Measurements from ENCODE around the gene TM4SF4. TPM values are rescaled to one million over a fixed set of nuclear protein-coding genes. Genes with fewer than 3 reads are reported as not detected.

TM4SF4 gene
- polyA plus RNA-seq, 3 donors = 0.08 TPM; not detected in 2

DNA sequence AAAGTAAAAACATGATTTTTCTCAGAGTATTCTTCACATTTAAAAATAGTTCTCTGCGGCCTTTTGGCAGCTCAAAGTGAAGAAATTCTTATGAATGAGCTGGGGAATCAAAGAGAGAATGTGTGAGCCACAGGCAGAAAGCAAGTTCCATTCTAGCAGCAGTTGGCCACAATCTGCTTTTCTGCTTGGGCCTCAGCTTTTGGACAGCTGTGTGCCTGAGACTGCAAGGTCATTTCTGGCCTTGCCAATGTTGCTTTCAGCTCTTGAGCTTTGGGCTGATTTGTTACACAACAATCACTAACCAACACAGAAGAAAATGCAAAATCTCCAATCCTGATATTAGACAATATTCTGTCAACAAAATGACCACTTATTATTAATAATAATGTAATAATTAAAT is 14.4 kb upstream of the TM4SF4 start:
- no CpG with 5 or more reads among the region's 1 CpG for WGBS (ENCODE audit: insufficient coverage)
- Histone ChIP-seq H3K79me2 (ENCODE audit: insufficient read depth, low read length) (no peaks in the 10 kb centered on the region), H3K4me3 (replicated peaks in 1 of 3; ENCODE audit: low read depth in 2 of 3, low read length in 3 of 3) (no peak overlapping the region), H3K27ac (ENCODE audit: low read depth in 1 of 2, low read length in 2 of 2) (no peak overlapping the region), H2AFZ (ENCODE audit: insufficient read depth, low read depth, low read length, poor library complexity, severe bottlenecking) (no peak overlapping the region), H4K20me1 (ENCODE audit: insufficient read depth, low read length) (no peaks in the 10 kb centered on the region), H3K9ac (ENCODE audit: insufficient read depth, low read length, poor library complexity, severe bottlenecking) (no peak overlapping the region), H3K9me3 (replicated peaks in 1 of 2; ENCODE audit: control insufficient read depth in 1 of 2, insufficient read depth in 1 of 2, low read length in 2 of 2) (peaks cover 0 to 6% of the 10 kb centered on the region in 2 donors), H3K27me3 (ENCODE audit: control insufficient read depth in 2 of 2, insufficient read depth in 2 of 2, low read length in 2 of 2) (no peaks in the 10 kb centered on the region), H3K4me1 (ENCODE audit: control insufficient read depth in 1 of 2, insufficient read depth in 2 of 2, low read length in 2 of 2) (peaks cover 10 to 11% of the 10 kb centered on the region in 2 donors), H3K4me2 (replicated peaks; ENCODE audit: extremely low read depth, low read length, poor library complexity, severe bottlenecking) (no peak overlapping the region), H3K36me3 (replicated peaks in 1 of 2; ENCODE audit: control insufficient read depth in 1 of 2, insufficient read depth in 2 of 2, low read length in 2 of 2) (no peaks in the 10 kb centered on the region)
- Mint-ChIP-seq H3K9me3 (peaks cover 0 to 8% (median 4%) of the 10 kb centered on the region in 7 donors), H3K4me1 (peaks cover 18% of the 10 kb centered on the region), H3K27ac (no peak overlapping the region), H3K27me3 (ENCODE audit: low read depth in 3 of 3) (peaks cover 0 to 2% (median 0%) of the 10 kb centered on the region in 3 donors), H3K36me3 (no peaks in the 10 kb centered on the region), H3K4me3 (no peak overlapping the region)
- TF ChIP-seq, protein P1, sequence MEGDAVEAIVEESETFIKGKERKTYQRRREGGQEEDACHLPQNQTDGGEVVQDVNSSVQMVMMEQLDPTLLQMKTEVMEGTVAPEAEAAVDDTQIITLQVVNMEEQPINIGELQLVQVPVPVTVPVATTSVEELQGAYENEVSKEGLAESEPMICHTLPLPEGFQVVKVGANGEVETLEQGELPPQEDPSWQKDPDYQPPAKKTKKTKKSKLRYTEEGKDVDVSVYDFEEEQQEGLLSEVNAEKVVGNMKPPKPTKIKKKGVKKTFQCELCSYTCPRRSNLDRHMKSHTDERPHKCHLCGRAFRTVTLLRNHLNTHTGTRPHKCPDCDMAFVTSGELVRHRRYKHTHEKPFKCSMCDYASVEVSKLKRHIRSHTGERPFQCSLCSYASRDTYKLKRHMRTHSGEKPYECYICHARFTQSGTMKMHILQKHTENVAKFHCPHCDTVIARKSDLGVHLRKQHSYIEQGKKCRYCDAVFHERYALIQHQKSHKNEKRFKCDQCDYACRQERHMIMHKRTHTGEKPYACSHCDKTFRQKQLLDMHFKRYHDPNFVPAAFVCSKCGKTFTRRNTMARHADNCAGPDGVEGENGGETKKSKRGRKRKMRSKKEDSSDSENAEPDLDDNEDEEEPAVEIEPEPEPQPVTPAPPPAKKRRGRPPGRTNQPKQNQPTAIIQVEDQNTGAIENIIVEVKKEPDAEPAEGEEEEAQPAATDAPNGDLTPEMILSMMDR (IDR thresholded peaks at IDR 0.05) = no peak
- intact Hi-C loops (cut with micrococcal nuclease) = no loop called here
- no peak for DNase-seq

DNA sequence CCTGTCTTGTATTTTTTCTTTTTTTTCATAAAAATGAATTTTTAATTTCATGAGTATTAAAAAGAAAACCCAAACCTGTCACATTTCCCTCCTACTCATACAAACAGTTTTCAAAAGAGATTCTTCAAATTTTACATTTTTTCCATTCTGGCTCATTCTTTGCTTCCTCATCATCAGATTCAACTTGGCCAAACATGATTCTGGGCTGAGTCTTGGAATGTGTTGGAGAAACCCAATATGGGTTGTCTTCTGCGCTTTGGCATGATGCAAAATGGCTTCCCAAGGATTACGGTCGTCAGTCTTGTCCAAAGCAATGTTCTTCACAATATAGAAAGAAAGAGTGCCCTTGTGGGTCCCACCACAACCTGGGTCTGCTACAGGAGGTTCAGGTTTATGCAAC is 12.4 kb upstream of the TM4SF4 start:
- 100% methylated on average over 2 of the region's 3 CpGs for WGBS (ENCODE audit: insufficient coverage)
- no peak overlapping the region for H3K27ac Mint-ChIP-seq
- H3K27me3 ChIP-seq (ENCODE audit: control insufficient read depth in 2 of 2, insufficient read depth in 2 of 2, low read length in 2 of 2) = no peaks in the 10 kb centered on the region
- H3K4me3 ChIP-seq (replicated peaks in 1 of 3; ENCODE audit: low read depth in 2 of 3, low read length in 3 of 3) = no peak overlapping the region
- intact Hi-C loops (cut with micrococcal nuclease) = no loop called here
- H3K79me2 ChIP-seq (ENCODE audit: insufficient read depth, low read length) = no peaks in the 10 kb centered on the region
- no peak overlapping the region for H3K4me2 ChIP-seq (replicated peaks; ENCODE audit: extremely low read depth, low read length, poor library complexity, severe bottlenecking)
- peaks cover 0 to 10% (median 4%) of the 10 kb centered on the region in 7 donors for H3K9me3 Mint-ChIP-seq
- no peak overlapping the region for H3K27ac ChIP-seq (ENCODE audit: low read depth in 1 of 2, low read length in 2 of 2)
- H3K4me1 Mint-ChIP-seq = peaks cover 19% of the 10 kb centered on the region
- H3K36me3 ChIP-seq (replicated peaks in 1 of 2; ENCODE audit: control insufficient read depth in 1 of 2, insufficient read depth in 2 of 2, low read length in 2 of 2) = no peaks in the 10 kb centered on the region
- TF ChIP-seq, protein P1 (IDR thresholded peaks at IDR 0.05) = no peak
- peaks cover 12 to 13% of the 10 kb centered on the region in 2 donors for H3K4me1 ChIP-seq (ENCODE audit: control insufficient read depth in 1 of 2, insufficient read depth in 2 of 2, low read length in 2 of 2)
- H3K4me3 Mint-ChIP-seq = no peak overlapping the region
- no peak for DNase-seq
- peaks cover 0 to 1% of the 10 kb centered on the region in 2 donors for H3K36me3 Mint-ChIP-seq
- no peaks in the 10 kb centered on the region for H4K20me1 ChIP-seq (ENCODE audit: insufficient read depth, low read length)
- peaks cover 0 to 6% of the 10 kb centered on the region in 2 donors for H3K9me3 ChIP-seq (replicated peaks in 1 of 2; ENCODE audit: control insufficient read depth in 1 of 2, insufficient read depth in 1 of 2, low read length in 2 of 2)
- no peak overlapping the region for H3K9ac ChIP-seq (ENCODE audit: insufficient read depth, low read length, poor library complexity, severe bottlenecking)
- H3K27me3 Mint-ChIP-seq (ENCODE audit: low read depth in 3 of 3) = peaks cover 1 to 2% (median 2%) of the 10 kb centered on the region in 3 donors
- no peak overlapping the region for H2AFZ ChIP-seq (ENCODE audit: insufficient read depth, low read depth, low read length, poor library complexity, severe bottlenecking)
